ENCODE measurements around the gene CTSW. TPM values are rescaled to one million over a fixed set of nuclear protein-coding genes. Genes with fewer than 3 reads are reported as not detected.

Gene CTSW
- total and polyA plus RNA-seq, 7 experiments from 2014 or later, result 24.9 to 148 (median 31.7) TPM

- H3K36me3 ChIP-seq (ENCODE audit: control insufficient read depth in 2 of 3, insufficient read depth in 3 of 3, low read length in 3 of 3), result peaks cover 8 to 61% (median 20%) of the 10 kb centered on the region in 3 experiments
These were observed 19.1 kb upstream of the CTSW start, which contains the start of gene MUS81 for GRCh38 chr11:65860278-65861164. MUS81 (plus strand) TSS chr11:65860433; CDS start chr11:65860754, 321 bp downstream.

GRCh38 chr11:65861165-65861505 lies 18.5 kb upstream of the CTSW start:
- peaks cover 27 to 46% (median 32%) of the 10 kb centered on the region in 7 donors for H3K4me1 Mint-ChIP-seq
- POLR2A ChIA-PET, result interaction anchor here (0.6 to 12.9 kb wide), 14 partner anchors 9 to 451 kb away, joined by 3 to 316 read pairs (median 23); partner anchors contain the start of genes BANF1, C11orf68, CCDC85B and CTSW
- CTCF ChIA-PET, result interaction anchor here (1.2 to 8.3 kb wide), 3 partner anchors 9 to 27 kb away, joined by 3 to 159 read pairs (median 30); partner anchors contain the start of genes CCDC85B and FIBP
- Histone ChIP-seq H3K4me3 (ENCODE audit: low read length) (peak overlapping the region; percentile 65), H3K27me3 (ENCODE audit: control insufficient read depth in 2 of 2, insufficient read depth in 2 of 2, low read length in 2 of 2) (no peaks in the 10 kb centered on the region), H3K36me3 (ENCODE audit: control insufficient read depth in 2 of 3, insufficient read depth in 3 of 3, low read length in 3 of 3) (peaks cover 5 to 61% (median 14%) of the 10 kb centered on the region in 3 experiments), H3K27ac (ENCODE audit: low read depth, low read length) (peak overlapping the region; percentile 88), H3K9me3 (ENCODE audit: control insufficient read depth in 2 of 3, low read length in 3 of 3) (no peaks in the 10 kb centered on the region), H3K4me1 (ENCODE audit: control insufficient read depth in 2 of 2, insufficient read depth in 2 of 2, low read length in 2 of 2) (peaks cover 22 to 30% of the 10 kb centered on the region in 2 donors)
- no peaks in the 10 kb centered on the region for H3K27me3 Mint-ChIP-seq
- H3K36me3 Mint-ChIP-seq, result peaks cover 7 to 25% (median 11%) of the 10 kb centered on the region in 5 donors
- H3K9me3 Mint-ChIP-seq, result peaks cover 0 to 6% (median 0%) of the 10 kb centered on the region in 11 donors
- peak in 2 of 9 donors; percentile 8 to 25 for DNase-seq
- ATAC-seq, result no peak
- H3K4me3 Mint-ChIP-seq, result peak overlapping the region; percentile 92 to 100 (median 97)
- peak overlapping the region; percentile 67 to 99 (median 96) for H3K27ac Mint-ChIP-seq
- intact Hi-C loops (cut with micrococcal nuclease), result no loop called here

More at GRCh38 chr11:65860278-65861164, 19.1 kb upstream of the CTSW start, which contains the start of gene MUS81:
- Mint-ChIP-seq H3K27me3 (no peaks in the 10 kb centered on the region), H3K4me1 (peaks cover 28 to 52% (median 39%) of the 10 kb centered on the region in 7 donors), H3K9me3 (peaks cover 0 to 8% (median 0%) of the 10 kb centered on the region in 11 donors), H3K27ac (peak within 1 kb of the TSS; percentile 88 to 99 (median 97)), H3K4me3 (peak within 1 kb of the TSS; percentile 92 to 100 (median 97)), H3K36me3 (peaks cover 9 to 31% (median 17%) of the 10 kb centered on the region in 5 donors)
- DNase-seq (peak; percentile 91 to 96 (median 95)), ATAC-seq (peak; percentile 63)
- H3K4me1 ChIP-seq (ENCODE audit: control insufficient read depth in 2 of 2, insufficient read depth in 2 of 2, low read length in 2 of 2), result peaks cover 28 to 36% of the 10 kb centered on the region in 2 donors
- no peaks in the 10 kb centered on the region for H3K9me3 ChIP-seq (ENCODE audit: control insufficient read depth in 2 of 3, low read length in 3 of 3)
- H3K27ac ChIP-seq (ENCODE audit: low read depth, low read length), result peak within 1 kb of the TSS; percentile 88
- ChIA-PET POLR2A (interaction anchor here (0.6 to 12.9 kb wide), 40 partner anchors 10 to 1379 kb away, joined by 3 to 316 read pairs (median 6); partner anchors contain the start of genes AP5B1, BANF1, C11orf68 and CCDC85B), CTCF (interaction anchor here (0.8 to 8.3 kb wide), 15 partner anchors 10 to 285 kb away, joined by 3 to 159 read pairs (median 4); partner anchors contain the start of genes CCDC85B, EHBP1L1, FIBP and KAT5)
- intact Hi-C loops (cut with micrococcal nuclease), result loop anchor here (1.0 kb wide), 5 partner anchors 8 to 101 kb away; partner anchors contain the start of genes C11orf68 (in 1 of the 2), DRAP1 (in 1 of the 2) and SART1 (in 1 of the 2)
- H3K27me3 ChIP-seq (ENCODE audit: control insufficient read depth in 2 of 2, insufficient read depth in 2 of 2, low read length in 2 of 2), result no peaks in the 10 kb centered on the region
- H3K4me3 ChIP-seq (ENCODE audit: low read length), result peak within 1 kb of the TSS; percentile 65

- Mint-ChIP-seq H3K27me3 (no peaks in the 10 kb centered on the region), H3K27ac (peak overlapping the region in 8 of 9 donors; percentile 43 to 99 (median 96)), H3K9me3 (peaks cover 0 to 1% (median 0%) of the 10 kb centered on the region in 11 donors), H3K4me1 (peaks cover 22 to 41% (median 27%) of the 10 kb centered on the region in 7 donors), H3K4me3 (peak overlapping the region; percentile 92 to 100 (median 97)), H3K36me3 (peaks cover 2 to 20% (median 9%) of the 10 kb centered on the region in 5 donors)
- DNase-seq, result peak in 2 of 9 donors; percentile 3 to 21
- H3K27me3 ChIP-seq (ENCODE audit: control insufficient read depth in 2 of 2, insufficient read depth in 2 of 2, low read length in 2 of 2), result no peaks in the 10 kb centered on the region
- intact Hi-C loops (cut with micrococcal nuclease), result no loop called here
- H3K4me1 ChIP-seq (ENCODE audit: control insufficient read depth in 2 of 2, insufficient read depth in 2 of 2, low read length in 2 of 2), result peaks cover 18 to 25% of the 10 kb centered on the region in 2 donors
- POLR2A ChIA-PET, result interaction anchor here (0.9 to 12.9 kb wide), 11 partner anchors 9 to 450 kb away, joined by 3 to 316 read pairs (median 54); partner anchors contain the start of genes BANF1, C11orf68, CCDC85B and CTSW
- H3K4me3 ChIP-seq (ENCODE audit: low read length), result peak overlapping the region; percentile 65
- no peaks in the 10 kb centered on the region for H3K9me3 ChIP-seq (ENCODE audit: control insufficient read depth in 2 of 3, low read length in 3 of 3)
- CTCF ChIA-PET, result interaction anchor here (1.2 to 8.3 kb wide), 3 partner anchors 9 to 26 kb away, joined by 3 to 159 read pairs (median 30); partner anchors contain the start of genes CCDC85B and FIBP
- H3K36me3 ChIP-seq (ENCODE audit: control insufficient read depth in 2 of 3, insufficient read depth in 3 of 3, low read length in 3 of 3), result peaks cover 5 to 61% (median 12%) of the 10 kb centered on the region in 3 experiments
- no peak for ATAC-seq
- peak overlapping the region; percentile 88 for H3K27ac ChIP-seq (ENCODE audit: low read depth, low read length)
These were observed 18.0 kb upstream of the CTSW start for GRCh38 chr11:65861533-65862183.

GRCh38 chr11:65862191-65862735 lies 17.4 kb upstream of the CTSW start:
- Histone ChIP-seq H3K27ac (ENCODE audit: low read depth, low read length) (peak overlapping the region; percentile 88), H3K4me3 (ENCODE audit: low read length) (no peak overlapping the region), H3K4me1 (ENCODE audit: control insufficient read depth in 2 of 2, insufficient read depth in 2 of 2, low read length in 2 of 2) (peaks cover 18 to 24% of the 10 kb centered on the region in 2 donors), H3K36me3 (ENCODE audit: control insufficient read depth in 2 of 3, insufficient read depth in 3 of 3, low read length in 3 of 3) (peaks cover 5 to 63% (median 12%) of the 10 kb centered on the region in 3 experiments), H3K27me3 (ENCODE audit: control insufficient read depth in 2 of 2, insufficient read depth in 2 of 2, low read length in 2 of 2) (no peaks in the 10 kb centered on the region), H3K9me3 (ENCODE audit: control insufficient read depth in 2 of 3, low read length in 3 of 3) (no peaks in the 10 kb centered on the region)
- CTCF ChIA-PET, result interaction anchor here (1.2 to 8.3 kb wide), 2 partner anchors 17 to 26 kb away, joined by 3 to 159 read pairs; partner anchors contain the start of genes CCDC85B and FIBP
- no peak for ATAC-seq
- Mint-ChIP-seq H3K4me1 (peaks cover 23 to 38% (median 24%) of the 10 kb centered on the region in 7 donors), H3K4me3 (peak overlapping the region in 5 of 10 donors; percentile 47 to 100 (median 95)), H3K27ac (peak overlapping the region in 5 of 9 donors; percentile 12 to 76 (median 59)), H3K9me3 (peaks cover 0 to 1% (median 0%) of the 10 kb centered on the region in 11 donors), H3K36me3 (peaks cover 0 to 20% (median 9%) of the 10 kb centered on the region in 5 donors), H3K27me3 (no peaks in the 10 kb centered on the region)
- peak in 1 of 9 donors; percentile 2 for DNase-seq
- intact Hi-C loops (cut with micrococcal nuclease), result no loop called here
- POLR2A ChIA-PET, result interaction anchor here (0.7 to 12.9 kb wide), 6 partner anchors 8 to 97 kb away, joined by 3 to 316 read pairs (median 60); partner anchors contain the start of genes CCDC85B, EFEMP2, FIBP and SART1

- peak overlapping the region in 2 of 10 donors; percentile 47 to 51 for H3K4me3 Mint-ChIP-seq
- H3K4me1 Mint-ChIP-seq, result peaks cover 23 to 38% (median 25%) of the 10 kb centered on the region in 7 donors
- Histone ChIP-seq H3K27ac (ENCODE audit: low read depth, low read length) (no peak overlapping the region), H3K36me3 (ENCODE audit: control insufficient read depth in 2 of 3, insufficient read depth in 3 of 3, low read length in 3 of 3) (peaks cover 5 to 60% (median 12%) of the 10 kb centered on the region in 3 experiments), H3K4me1 (ENCODE audit: control insufficient read depth in 2 of 2, insufficient read depth in 2 of 2, low read length in 2 of 2) (peaks cover 18 to 24% of the 10 kb centered on the region in 2 donors), H3K9me3 (ENCODE audit: control insufficient read depth in 2 of 3, low read length in 3 of 3) (no peaks in the 10 kb centered on the region), H3K27me3 (ENCODE audit: control insufficient read depth in 2 of 2, insufficient read depth in 2 of 2, low read length in 2 of 2) (no peaks in the 10 kb centered on the region), H3K4me3 (ENCODE audit: low read length) (no peak overlapping the region)
- ChIA-PET POLR2A (interaction anchor here (0.7 to 12.9 kb wide), 6 partner anchors 7 to 96 kb away, joined by 3 to 316 read pairs (median 60); partner anchors contain the start of genes CCDC85B, EFEMP2, FIBP and SART1), CTCF (interaction anchor here (8.3 kb wide), 1 partner anchor 25 kb away, joined by 159 read pairs; the partner anchor contains the start of genes CCDC85B and FIBP)
- no peaks in the 10 kb centered on the region for H3K27me3 Mint-ChIP-seq
- peak overlapping the region in 2 of 9 donors; percentile 28 to 62 for H3K27ac Mint-ChIP-seq
- intact Hi-C loops (cut with micrococcal nuclease), result no loop called here
- ATAC-seq (no peak), DNase-seq (peak in 1 of 9 donors; percentile 6)
- no peaks in the 10 kb centered on the region for H3K9me3 Mint-ChIP-seq
- H3K36me3 Mint-ChIP-seq, result peaks cover 0 to 20% (median 9%) of the 10 kb centered on the region in 5 donors
These were observed 16.4 kb upstream of the CTSW start for GRCh38 chr11:65862941-65863888.

Data from naive thymus-derived CD4-positive, alpha-beta T cell (primary cell).